Stimulated activated CD8-positive, alpha-beta memory T cell treated with anti-CD3 and anti-CD28 coated beads, Interleukin-7, amount 100 ng/mL, for 24 hours (primary cell): Measurements from ENCODE around the gene AMIGO3.
A peak's percentile ranks its signal among the peaks of the same experiment; 100 is the strongest.
"Not testable (repeated sequence)": the region's sequence is repeated elsewhere in the genome, so short reads cannot be mapped to it uniquely, and the experiment has no call there.

Experiments used
- DNase-seq: peaks from one replicate; pipeline ENCODE4 v3.0.0-alpha.2; 2020; ENCODE audit warnings: low read depth

Gene AMIGO3

DNA sequence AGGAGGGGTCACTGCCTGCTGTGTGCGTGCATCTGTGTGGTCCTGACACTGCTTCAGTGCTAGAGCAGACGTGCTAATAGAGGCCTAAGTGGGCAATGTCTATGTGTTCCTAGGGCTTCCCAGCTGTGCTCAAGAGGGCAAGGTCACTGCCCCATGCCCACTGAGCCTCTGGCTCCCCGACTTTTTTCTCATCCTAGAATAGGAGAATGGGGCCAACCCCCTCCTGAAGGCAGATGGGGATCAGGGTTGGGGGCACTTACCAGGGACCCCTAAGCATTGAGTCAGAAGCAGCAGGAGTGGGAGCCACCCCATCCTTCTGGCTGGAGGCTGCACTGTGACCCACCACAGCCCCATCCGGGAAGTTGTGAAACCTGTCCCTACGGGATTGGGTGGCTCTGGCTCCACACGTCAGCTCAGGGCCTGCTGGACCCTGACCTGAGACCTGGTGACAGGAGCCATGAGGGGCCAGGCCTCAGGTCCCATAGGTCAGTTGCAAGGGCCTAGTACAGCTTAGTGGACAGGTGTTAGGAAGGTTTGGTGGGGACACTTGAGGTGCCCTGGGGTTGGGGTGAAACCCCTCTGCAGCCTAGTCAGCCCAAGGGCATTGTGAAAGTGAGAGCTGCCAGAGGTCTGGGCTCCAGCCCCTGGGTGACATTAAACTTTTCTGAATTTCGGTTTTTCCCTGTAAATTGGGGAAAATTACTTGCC lies 31.0 kb downstream of the AMIGO3 start:
- not testable (repeated sequence) for DNase-seq

DNA sequence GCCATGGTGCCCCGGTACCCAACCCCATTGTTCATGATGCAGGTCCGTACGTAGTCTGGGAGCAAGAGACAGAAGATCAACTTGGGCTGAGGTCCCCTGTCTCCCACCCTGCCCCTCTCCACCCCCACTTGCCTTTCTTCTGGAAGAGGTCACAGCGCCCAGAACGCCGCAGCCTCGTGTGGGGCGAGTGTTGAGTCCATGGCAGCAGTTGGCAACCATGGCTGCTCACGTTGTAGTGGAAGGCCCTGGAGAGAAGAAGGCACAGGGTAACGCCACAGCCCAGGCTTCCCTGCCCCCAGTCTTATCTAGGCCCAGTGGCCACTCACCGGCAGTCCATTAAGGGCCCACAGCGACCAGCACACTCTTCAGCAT lies 32.1 kb downstream of the AMIGO3 start:
- DNase-seq = not testable (repeated sequence)

- DNase-seq = not testable (repeated sequence)
Observed at GRCh38 chr3:49686769-49687423, 32.6 kb downstream of the AMIGO3 start.

DNA sequence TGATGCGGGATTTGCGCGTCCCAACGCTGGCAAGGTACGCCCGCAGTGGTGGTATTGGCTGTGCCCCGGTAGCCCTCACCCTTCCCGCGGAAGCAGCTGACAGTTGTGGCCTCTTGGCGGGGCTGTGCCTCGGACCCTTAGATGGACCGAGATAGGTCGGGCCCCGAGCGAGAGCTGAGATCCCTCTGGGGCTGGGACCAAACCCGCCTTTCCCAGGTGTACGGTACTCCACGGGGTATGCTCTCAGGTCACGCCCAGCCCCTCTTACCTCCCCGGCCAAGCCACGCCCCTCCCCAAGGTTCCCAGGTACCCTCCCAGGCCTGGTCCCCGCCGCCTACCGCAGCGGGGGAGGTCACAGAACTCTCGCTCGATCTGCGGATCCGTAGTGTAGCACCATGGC lies 33.1 kb downstream of the AMIGO3 start:
- not testable (repeated sequence) for DNase-seq

DNA sequence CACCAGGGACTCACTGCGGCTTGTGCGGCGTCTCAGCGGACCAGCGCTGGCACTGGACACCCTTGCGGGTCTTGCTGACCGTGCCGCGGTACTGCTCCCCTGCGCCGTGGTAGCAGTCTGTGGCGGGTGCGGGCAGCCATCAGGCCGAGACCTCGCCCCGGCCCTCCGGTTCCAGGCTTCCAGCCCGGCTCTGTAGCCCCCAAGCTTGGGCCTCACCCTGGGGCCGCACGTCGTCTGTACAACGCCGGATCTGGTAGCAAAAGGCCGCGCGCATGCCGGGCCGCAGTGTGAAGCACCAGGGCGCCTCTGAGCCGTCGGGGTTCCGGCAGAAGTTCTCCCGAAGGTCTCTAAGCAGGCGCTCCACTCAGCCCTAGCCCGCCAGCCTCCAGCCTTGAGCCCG lies 33.6 kb downstream of the AMIGO3 start:
- DNase-seq = not testable (repeated sequence)

GRCh38 chr3:49685103-49685502 lies 34.4 kb downstream of the AMIGO3 start:
- DNase-seq = not testable (repeated sequence)

DNA sequence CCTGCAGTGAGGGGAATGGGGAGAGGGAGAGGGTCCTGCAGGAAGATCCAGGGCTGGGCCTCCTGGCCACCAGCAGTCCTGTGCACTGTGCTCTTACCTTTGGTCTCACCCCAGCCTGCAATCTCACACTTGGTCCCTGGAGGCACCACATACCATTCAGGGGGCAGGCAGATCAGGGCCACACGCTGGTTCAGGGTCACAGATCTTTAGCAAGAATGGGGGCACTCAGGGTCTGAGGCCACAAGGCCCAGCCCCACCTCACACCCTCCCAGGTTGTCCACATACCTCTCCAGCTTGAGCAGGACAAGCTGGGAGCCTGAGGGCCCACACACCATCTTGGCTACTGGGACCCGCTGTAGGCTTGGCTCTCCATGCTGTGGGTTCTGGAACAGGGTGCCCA lies 35.0 kb downstream of the AMIGO3 start:
- not testable (repeated sequence) for DNase-seq

- no peak for DNase-seq
Observed at GRCh38 chr3:49683162-49683561, 36.3 kb downstream of the AMIGO3 start.

DNA sequence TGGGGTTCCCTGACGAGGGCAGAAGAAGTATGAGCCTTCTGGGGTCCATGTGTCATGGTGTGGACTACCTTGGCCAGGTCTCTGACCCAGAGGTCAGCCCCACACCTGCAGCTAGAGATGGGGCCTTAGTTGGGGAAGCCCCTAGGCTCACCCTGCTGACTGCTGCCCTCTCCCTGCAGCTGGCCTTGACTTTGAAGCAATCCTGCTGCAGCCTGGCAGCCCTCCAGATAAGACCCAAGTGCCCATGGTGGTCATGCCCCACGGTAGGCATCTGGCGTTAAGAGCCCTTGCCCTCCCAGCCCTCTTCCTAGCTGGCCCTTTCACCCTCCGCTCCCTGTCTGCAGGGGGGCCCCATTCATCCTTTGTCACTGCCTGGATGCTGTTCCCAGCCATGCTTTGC lies 37.9 kb downstream of the AMIGO3 start:
- no peak for DNase-seq

GRCh38 chr3:49681232-49681522 lies 38.3 kb downstream of the AMIGO3 start:
- DNase-seq = no peak

DNA sequence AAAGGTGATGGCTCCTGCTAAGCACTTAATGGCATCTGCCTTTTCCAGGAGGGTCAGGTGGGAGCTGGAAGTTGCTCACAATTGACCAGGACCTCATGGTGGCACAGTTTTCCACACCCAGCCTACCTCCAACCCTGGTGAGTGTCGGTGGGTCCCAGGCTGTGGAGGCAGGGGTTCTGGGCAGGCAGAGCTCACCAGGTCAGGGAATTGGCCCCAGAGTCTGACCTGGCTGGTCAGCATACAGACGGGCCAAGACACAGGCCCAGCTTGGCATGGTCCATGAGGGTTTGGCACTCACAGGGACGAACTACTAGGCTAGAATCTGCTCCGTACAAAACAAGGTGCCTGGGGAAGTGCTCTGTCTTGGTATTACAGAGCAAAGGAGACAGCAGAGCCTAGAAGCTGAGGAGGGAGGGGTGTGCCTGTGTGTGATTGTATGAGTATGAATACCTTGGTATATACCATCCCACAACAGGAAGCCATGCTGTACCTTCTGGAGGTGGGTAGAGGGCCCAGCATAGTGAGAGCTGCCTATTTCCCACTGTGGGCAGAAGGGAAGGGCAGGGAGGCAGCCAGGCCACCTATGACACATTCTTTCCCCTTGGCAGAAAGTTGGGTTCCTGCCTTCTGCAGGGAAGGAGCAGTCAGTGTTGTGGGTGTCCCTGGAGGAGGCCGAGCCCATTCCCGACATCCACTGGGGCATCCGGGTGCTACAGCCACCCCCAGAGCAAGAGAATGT lies 38.8 kb downstream of the AMIGO3 start:
- no peak for DNase-seq

GRCh38 chr3:49675912-49676311 lies 43.6 kb downstream of the AMIGO3 start:
- no peak for DNase-seq

GRCh38 chr3:49674497-49674983 lies 44.9 kb downstream of the AMIGO3 start:
- no peak for DNase-seq

DNA sequence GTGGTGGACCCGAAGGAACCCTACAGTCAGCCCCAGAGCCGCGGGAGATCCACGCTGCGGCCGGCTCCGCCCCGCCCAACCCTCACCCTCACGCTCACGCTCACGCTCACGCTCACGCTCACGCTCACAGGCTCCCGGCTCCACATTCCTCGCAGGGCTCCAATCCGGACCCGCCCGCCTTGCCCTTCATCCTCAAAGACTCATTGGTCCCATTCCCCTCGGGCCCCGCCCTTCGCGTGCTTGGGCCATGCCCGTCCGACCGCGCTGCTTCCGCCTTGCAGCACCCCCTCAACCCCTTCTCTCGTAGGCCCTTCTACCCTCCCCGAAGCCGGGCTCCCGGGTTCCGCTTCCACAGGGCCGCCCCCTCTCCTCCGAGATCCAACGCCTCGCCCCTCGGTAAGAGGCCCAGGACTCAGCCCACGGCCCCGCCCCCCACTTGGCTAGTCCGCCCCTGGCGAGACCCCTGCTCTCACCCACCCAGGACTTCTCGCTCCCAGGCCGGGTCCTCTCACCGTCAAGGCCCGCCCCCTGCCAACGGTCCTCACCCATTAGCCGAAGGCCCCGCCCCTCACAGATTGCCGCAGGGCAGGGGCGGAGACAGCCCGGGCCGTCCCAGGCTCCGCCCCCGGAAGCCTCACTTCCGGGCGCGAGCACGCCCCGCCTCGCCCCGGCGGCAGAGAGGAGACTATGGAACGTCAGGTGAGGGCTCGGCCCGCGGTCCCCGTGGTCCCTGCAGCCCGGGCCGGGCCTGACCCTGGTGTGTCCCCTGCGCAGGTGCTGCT lies 45.6 kb downstream of the AMIGO3 start, which contains the start of gene APEH:
Gene APEH, plus strand, starts transcription at position 637 of the 782 bp plus-strand sequence. Its CDS starts 51 bp downstream, at position 688.
- peak; percentile 95 for DNase-seq

DNA sequence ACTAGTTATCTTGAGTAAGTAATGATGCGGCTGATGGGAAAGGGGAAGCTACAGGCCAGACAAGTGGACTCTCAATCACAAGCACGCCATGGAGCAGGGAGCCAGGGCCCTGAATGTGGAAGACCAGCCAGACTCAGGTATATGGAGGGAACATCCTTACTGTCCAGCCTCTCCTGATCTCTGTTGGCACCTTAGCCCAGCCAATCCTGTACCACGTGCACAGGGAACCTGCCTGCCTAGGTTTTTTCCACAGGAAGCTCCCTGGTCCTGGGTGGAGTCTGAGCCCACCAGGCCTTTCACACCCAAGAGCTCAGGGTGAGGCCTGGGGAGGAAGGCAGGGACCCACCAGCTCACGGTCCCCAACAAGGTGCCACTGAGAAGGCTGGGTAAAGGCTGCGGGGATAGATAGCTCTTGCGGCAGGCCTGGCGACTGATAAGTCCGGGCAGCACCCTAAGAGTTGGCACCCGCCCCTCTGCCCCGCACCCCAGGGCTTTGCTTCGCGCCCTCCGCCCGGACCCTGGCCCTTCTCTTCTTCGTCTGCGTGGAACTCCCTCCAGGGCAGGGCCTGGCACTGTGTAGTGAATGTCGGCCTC lies 46.3 kb downstream of the AMIGO3 start:
- no peak for DNase-seq

DNA sequence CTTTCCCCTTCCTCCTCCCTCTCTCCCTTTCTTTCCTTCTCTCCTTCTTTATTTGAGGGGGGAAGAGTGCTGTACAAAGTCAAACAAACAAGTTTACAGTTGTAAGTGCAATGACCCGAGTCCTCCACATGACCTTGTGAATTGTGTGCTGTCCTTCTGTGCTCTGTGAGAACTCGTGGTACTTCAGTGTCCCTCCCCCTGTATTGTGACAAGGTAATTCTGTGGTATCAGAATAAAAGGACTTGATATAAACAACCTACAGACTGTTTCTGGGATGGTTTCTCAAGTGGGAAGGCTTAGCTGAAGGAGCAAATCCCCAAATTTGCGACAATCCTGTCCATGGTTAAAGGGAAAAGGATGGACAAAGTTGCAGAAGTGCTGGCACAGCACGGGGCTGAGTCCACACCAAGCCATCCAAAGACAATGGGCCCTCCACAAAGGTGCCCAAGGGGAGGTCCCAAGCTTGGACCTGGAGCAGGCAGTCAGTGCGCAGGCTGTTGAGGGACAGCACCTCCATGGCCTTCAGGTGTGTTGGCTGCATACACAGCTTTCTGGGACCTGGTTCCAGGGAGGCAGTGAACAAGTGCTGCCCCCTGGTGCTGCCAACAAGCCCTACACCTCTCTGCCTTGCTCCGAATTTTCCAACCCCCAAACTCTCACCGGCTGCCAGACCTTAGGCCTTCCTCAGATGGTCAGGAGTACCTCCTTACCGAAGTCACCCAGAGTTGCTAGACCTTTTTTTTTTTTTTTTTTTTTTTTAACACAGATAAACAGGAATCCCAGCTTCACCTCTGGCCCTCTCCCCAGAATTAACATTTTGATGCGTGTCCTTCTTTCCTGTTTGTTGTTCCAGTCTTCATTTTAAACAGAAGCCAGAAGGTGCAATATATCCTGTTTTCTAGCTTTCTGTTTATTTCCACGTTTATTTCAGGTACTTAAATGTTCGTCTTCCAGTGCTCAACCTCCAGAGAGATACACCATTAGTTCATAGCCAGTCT lies 47.9 kb downstream of the AMIGO3 start:
- no peak for DNase-seq

GRCh38 chr3:49670940-49671290 lies 48.6 kb downstream of the AMIGO3 start:
- DNase-seq = no peak

- DNase-seq = no peak
Observed at GRCh38 chr3:49669352-49669751, 50.1 kb downstream of the AMIGO3 start.

DNA sequence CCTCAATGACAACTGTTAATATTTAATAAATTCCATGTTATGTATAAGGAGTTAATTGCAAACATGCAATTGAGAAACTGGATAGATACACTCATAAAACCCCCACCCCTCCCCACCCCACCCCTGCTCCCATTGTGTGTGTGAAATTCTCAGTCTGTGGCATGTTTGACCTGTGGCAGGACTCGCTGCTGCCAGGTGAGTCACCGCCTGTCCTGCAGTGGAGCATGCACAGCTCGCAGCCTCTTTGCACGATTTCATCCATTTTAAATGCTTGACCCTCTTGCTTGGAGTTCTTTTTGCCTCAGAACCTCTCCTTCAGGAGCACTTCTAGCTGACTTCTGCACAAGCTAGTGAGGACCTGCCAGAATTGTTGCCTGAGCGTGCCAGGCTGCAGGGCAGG lies 50.6 kb downstream of the AMIGO3 start:
- no peak for DNase-seq

DNA sequence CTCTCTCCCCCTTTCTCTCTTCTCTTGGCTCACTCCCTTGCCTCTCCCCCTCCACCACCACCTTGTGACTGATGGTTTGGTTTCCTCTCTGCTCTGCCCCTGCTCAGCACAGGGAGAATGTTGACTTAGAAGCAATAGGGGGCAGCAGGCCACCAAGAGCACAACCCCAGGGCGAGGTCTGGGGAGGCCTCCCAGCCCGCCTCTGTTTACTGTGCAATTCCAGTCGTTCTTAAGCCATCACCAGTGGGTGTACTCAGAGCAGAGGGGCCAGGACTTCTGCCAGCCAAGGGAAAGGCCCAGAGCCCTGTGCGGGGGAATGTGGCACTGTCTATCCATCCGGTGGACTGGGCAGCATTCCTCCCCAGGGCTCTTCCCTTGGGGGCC lies 51.1 kb downstream of the AMIGO3 start:
- DNase-seq = no peak
